GM18499 (cell line): ENCODE measurements around the gene KCNQ1.

Experiments
- ATAC-seq: cut with Tn5 transposase; IDR thresholded peaks from one replicate; pipeline ENCODE4 v1.9.1; 2021; ENCODE audit warnings: moderate number of reproducible peaks; ENCODE audit not compliant: insufficient read depth, unreplicated experiment

KCNQ1 gene

DNA sequence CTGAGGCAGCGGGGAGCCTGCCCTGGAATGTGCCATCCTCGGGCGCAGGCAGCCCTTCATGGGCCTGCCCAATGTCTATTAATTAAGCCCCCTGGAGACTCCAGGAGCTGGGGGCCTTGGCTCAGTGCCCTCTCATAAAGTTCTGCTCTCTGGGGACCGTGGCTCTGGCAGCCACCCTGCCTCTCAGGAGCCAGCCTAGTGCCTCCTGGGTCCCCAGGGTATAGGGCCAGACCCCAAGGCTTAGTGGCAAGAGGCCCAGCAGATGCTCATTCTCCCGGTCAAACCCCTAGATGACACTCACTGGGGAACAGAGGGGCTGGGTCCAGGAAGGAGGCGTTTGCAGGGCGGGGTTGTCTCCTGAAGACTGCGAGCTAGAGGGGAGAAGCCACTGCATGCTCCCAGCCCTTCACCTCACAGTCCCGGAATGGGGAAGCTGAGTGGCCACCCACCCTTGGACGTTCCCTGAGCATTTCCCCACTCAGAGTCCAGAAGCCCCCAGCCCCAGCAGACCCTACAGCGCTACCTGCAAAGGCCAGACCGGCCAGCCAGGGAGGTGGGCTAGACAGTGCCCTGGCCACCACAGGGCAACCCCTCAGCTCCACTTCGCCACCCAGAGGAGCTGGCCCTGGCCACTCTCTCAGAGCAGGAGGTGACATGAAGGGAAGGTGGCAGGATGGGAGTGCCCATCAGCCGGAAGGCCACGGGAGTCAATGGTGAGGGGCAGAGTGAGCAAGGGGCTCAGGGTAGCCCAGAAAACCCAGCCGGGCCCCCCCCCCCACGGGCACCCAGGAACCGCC is 357.8 kb downstream of the KCNQ1 start:
- ATAC-seq: no peak

DNA sequence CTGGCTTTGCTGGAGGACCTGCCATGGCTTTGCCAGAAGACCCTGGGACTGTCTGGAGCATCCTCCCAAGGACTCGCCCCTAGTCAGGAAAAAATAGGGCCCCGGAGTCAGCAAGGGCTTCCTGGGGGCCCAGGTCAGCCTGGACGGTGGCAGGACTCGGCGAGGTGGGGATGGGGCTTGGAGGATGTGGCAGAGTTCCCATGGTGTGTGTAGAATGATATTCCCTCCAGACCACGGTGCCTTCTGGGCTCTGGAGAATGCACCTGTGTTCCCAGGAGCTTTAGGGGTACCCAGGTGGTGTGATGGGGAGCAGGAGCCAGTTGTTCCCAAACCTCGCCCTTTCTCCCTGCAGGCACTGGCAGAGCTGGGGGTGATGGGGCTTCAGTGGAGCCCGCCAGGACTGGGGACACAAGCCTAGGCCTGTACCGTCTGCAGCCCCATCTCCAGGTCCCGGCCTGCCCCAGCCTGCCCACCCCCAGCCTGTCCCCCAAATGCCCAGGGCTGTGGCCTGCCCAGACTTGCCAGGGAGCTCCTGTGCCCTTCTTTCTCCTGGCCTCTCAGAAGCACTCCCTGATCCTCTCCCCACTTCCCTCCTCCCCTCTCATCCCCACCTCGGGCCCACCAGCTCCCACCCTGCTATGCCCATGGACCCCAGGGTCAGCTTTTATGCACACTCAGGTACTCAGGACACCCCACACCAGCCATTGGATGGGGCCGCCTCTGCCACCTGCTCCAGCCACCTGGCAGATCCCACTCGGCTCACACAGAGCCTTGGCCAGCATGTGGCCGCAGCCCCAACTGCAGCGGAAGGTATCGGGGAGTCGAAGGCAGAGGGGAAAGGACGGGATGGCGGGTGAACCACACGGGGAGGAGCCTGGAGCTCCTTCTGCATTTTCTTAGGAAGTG is 358.6 kb downstream of the KCNQ1 start:
- no peak for ATAC-seq

DNA sequence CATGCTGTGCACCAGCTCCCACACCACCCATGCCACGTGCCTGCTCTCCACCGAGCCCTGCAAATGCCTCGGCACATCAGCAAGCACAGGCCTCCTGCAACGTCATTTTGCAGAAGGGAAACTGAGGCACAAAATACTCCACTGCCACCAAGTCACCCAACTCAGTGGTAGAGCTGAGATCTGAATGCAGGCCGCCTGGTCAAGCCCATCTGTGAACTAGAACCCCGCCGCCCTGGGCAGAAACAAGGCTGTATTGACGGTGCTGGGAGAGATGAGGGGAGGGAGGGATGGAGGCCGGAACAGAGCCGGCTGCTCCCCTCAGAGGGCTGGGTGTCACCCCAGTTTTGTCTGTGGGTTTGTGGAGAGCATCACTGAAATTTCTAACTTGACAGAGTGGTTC is 359.4 kb downstream of the KCNQ1 start:
- no peak for ATAC-seq

DNA sequence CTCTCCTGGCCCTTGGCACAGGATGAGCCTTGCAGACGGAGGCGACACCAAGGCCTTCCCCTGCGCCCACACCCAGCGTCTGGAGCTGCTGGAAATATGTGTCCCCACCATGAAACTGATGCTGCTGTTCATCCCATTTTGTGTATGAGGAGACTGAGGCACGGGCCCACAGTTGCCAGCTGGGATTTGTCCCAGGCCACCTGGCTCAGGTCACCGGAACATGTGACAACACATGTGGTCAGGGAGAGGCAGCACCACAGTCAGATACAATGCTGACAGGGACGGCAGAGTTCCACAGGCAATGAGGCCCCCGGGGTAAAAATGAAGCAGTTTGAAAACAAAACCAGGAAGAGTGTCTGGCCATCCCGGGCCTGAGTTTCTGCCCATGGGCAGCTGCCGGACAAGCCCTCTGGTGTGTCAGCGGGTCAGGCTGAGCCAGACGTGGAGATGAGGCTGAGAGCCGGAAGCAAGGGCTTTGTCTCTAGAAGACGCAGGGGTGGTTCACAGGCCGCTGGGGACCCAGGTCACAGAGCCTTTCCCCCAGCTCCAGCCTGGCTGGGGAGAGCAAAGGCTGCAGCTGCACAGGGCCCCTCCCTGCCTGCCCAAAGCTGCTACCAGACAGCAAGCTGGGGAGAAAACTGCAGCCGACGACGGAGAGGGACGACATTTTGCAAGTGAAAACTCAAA is 360.0 kb downstream of the KCNQ1 start:
- ATAC-seq: no peak

DNA sequence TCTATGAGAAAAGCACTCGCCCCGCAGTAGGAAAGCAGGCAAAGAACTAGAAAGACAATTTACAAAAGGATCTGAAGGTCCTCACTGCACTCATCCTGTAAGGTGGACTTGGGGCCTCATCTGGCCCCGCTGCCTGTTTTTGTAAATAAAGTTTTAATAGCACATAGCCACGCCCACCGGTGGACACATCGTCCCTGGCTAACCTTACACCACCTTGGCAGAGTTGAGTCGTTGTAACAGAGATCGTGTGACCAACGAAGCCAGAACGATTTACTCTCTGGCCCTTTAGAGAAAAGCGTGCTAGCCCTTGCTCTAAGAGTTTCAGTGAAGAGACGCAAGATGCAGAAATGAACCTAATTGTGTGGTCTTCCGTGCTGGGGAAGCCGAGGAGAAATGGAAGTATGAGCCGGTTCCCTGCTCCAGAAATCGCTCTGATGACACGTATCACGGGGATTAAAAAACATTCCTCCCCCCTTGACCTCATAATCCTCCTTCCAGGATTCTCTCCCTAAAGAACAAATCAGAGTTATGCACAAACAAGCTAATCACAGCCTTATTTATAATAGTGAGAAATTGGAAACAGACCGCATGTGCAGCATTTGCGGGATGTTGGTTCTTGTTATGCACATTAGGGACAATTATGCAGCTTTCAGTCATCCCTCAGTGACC is 360.7 kb downstream of the KCNQ1 start:
- ATAC-seq: no peak

DNA sequence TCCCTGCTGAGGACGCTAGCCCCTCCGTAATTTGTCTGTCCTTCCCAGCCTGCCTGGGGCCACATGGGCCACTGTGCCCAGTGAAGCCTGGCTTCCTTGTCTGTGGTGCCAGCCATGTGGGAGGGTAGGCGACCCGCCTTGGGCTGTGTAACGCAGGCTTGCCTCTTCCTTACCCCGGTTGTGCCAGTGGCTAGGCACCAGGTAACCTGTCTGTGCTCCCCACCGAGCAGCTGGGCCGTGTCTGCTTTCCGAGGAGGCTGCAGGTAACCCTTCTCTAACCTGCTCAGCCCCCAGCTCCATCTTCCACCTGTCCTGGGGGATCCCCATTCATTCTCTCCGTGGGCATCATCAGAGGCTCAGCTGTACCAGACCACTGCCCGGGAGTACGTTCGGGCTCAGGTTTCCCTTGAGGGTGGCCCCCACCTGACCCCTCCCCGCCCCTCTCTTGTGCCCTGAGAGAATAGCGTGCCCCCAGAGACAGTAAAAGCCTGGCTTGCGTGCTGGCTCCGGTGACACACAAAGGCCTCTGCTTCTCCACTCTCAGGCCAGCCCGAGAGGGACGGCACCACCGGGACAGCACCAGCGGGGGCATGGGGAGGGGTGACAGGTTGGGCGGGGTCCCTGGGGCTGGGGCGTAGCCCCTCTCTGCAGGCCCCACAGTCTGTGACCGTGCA is 361.7 kb downstream of the KCNQ1 start:
- no peak for ATAC-seq

DNA sequence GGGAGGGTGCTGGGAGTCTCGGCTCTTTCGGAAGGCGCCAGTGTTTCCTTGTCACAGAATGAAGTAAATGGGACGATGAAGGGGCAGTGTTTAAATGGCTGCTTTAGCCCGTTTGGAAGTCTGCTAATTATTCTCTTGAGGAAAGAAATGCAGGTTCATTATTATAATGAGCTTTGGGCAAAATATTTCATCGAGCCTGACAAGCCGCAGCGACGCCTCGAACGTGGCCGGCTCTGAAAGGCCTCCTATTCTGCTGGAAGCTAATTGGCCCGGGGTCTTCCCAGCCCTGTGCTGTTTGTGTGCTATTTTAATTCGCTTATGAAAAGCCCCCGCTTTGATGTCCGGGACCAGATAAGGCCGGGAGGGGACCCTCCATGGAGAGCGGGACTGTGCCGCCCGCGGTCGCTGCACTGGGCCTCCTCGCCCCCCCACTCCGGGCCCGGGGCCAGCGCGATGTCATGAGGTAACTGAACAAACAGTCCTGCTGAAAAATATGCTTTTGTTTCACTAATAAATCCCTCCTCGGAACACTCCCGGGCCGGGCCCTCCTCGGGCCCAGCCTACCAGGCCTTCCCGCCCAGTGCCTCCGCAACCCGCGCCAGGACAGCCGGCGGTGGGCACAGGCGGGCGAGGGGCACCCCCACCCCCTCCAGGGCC is 362.3 kb downstream of the KCNQ1 start:
- ATAC-seq: no peak

DNA sequence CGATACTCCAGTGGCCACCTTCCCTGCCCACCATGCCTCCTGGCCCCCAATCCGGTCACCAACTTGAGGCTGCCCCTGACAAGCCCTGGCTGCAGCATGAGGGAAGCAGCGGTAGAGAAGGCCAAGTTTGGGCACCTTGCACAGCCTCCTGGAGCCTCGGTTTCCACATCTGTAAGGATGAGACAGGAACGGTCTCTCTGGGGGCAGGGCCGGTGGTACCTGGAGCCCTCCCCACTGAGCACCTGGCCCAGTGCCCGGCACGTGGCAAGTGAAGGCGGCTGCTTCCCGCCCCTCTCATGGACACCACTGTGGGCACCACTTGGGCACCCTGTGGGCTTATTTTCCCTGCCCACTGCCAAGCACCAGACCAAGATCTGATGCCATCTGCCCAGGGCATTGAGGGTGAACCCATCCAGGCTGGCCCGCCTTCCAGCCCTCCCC is 363.0 kb downstream of the KCNQ1 start:
- ATAC-seq: no peak

DNA sequence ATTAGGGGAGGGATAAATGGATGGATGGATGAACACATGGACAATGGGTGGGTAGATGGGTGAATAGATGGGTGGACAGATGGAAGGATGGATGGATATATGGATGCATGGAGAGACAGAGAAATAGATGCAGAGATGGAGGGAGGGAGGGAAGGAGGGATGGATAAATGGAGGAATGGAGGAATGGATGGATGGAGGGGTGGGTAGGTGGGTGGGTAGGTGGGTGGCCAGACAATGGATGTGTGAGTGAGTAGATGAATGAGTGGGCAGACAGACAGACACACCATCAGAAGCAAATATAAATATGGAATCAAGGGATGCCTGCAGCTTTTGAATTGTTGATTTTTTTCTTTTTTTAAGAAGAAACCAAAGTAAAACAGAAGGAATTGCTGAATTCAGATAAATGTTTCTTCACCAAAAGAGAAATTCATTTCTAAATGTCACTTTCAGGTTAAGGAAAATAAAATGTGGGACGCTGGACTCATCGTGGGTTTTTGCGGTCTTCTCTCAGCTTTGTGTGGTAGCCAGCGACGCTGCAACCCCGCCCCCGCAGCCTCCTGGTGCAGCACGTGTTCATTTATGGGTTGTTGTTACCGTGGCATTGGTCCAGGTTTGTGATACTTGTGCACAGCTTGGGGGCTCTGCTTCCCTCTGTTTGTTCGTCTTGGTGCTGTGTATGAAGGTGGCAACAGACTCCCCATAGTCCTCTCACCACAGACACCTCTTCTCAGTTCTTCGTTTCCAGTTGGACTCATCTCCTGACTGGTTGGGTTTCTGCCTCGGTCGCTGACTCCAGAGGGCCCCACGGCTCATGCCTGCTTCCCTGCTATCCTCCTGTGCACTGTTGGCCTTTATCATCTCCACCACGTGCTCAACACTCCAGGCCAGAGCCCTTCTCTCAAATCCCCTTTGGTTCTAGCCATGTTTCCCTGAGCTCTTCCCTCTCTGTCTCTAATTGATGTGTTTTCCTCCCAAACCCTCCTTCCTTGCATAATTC is 364.3 kb downstream of the KCNQ1 start:
- ATAC-seq: no peak

DNA sequence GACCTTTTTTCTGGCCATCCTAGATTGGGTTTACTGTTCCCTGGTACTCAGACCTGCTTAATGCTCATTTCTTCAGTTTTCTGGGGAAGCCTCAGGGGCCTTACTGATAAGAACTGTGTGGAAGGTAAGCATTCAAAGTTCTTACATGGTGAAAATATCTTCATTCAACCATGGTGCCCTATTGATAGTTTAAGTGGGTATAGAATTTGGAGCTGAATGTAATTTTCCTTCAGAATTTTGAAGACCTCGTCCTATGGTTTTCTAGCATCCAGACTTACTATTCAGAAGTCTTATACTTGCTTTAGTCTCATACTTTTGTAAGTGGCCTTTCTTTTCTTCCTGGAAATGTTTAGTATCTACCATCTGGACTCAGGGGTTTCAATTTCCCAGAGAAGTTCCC is 365.0 kb downstream of the KCNQ1 start:
- no peak for ATAC-seq

DNA sequence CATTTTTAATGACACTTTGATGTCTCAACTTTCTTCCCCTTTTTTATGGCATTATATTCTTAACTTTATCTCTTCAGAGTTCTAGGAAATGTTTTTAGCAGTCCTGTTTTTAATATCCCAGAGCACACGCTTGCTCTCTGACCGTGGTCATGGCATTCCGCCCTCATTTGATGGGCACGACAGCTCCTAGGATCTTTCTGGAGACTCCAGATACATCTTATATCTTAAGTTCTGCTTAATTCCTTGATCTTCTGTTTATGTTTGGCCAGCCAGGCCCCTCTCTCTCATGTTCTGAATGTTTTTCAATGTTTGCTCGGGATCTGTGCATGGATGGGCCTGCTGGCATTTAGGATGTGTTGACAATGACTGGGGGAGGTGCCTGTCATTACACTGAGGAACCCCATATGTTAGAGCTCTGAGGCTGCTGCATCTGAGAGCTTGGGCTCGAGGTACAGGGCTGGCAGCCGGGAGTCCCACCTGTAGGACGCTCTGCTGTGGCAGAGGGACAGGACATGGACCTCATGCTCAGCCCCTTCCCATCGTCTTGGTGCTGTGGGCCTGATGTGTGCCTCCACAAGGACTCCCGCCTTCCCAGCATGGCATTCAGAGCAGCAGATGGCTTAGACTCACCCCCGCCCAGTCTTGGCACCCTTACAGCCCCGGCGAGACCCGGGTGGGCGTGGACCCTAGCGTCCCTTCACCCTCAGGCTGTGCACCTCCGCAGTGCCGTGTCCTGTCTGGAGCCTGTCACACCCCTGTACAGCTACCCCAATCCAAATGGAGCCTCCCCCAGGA is 365.8 kb downstream of the KCNQ1 start:
- no peak for ATAC-seq

DNA sequence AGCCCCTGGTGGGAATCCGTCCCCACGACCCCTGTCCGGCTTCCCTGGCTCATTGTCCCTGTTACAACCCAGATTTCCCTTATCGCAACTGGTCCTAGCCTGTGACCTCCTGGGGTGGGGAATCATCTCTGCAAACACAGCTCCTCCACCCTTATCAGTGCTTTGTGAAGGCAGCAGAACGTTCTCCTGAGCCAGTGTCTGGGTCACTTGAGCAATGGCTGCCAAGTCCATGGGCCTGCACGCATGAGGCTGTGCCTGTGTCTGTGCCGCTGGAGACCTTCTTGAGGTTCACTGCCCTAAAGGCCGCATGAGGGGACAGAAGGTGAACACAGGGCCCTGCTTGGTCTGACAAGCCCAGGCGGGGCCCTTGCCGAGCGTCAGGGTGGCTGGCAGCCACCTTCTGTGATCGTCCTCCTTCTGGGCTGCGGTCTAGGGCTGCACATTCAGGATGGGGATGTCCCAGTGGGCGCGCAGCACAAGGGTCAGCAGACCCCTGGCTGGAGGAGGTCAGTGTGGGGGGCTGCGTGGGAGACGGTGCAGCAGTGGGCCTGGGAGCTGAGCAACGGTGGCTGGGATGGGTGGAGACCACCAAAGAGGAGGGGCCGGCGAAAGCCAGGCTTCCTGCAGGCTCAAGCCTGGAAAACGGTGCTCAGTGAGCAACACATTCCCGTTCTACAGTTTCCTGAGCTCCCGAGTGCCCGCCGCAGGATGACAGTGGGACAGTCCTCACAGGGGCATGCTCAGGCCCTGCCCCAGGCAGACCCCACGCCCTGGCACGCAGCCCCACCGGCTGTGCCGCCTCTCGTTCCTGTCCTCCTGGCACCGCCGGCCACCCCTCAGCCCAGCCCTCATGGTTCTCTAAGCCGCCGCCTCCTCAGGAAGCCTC is 366.6 kb downstream of the KCNQ1 start:
- ATAC-seq: no peak

DNA sequence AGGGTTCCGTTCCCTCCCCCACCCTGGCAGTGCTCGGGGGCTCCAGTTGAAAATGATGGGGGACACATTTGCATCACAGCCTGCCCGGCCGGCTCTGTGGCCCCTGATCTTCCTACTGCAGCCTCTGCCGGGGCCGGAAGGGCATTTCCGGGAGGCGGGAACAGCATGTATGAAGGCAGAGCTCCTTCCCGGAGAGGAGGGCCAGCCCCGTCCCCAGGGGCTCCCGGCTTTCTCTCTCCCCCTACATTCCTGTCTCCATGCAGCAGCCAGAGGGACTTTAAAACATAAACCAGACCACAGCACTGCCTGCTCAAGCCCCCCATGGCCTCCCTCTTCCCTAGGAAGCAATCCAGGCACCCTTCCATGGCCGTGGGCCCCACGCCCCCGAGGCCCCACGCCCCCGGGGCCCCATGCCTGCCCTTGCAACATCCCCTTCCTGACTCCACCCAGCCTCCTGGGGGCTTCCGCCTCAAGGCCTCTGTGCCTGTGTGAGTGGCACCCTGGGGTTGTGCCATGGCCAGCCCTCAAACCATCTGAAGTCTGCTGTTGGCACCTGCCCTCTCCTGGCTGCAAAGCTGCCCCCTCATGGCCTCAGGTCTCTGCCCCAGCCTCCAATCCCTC is 367.7 kb downstream of the KCNQ1 start:
- ATAC-seq: no peak

DNA sequence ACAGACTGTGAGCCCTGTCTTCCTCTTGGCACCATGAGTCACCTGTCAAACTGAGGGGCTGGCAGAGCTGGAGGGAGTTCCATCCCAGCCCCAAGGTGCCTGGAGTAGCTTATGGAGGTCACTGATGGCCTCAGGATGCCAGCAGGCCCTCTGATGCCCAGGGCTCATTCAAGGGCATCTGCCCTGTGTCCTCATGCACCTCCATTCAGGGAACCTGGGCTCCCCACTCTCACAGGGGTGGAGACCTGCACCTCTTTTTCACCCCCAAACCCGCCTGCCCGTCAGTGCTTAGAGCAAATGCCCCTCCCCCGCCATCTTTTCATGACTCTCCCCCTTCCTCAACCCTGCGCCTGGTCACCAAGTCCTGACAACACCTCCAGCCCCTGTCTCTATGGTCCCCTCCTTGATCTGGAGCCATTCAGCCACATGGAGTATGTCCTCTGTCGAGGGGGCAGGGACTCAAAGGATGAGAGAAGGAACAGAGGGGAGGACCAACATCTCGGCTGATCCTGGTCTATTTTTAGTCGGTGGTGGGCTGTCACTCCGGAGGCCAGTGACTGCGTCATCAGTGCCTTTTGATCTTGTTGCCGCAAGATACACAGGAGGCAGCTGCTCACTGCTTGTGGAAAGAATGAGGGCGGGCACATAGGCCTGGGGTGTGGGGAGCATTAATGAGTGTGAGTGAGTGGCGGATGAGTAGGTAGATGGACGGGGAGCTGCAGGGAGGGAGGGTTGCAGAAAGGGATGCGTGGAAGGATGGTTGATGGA is 368.5 kb downstream of the KCNQ1 start:
- no peak for ATAC-seq

DNA sequence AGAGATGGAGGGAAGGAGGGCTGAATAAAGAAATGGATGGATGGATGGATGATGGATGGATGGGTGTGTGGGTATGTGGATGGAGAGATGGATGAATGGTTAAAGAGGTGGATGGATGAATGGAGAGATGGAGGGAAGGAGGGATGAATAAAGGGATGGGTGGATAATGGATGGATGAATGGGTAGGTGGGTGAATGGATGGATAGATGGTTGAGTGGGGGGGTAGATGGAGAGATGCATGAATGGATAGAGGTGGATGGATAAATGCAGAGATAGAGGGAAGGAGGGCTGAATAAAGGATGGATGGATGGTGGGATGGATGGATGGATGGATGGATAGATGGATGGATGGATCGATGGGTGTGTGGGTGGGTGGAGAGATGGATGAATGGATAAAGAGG is 369.2 kb downstream of the KCNQ1 start:
- no peak for ATAC-seq
